ENCODE results near the gene ZFPL1. TPM values are rescaled to one million over a fixed set of nuclear protein-coding genes. Genes with fewer than 3 reads are reported as not detected.

Gene ZFPL1
- 45.9 and 70.3 TPM in 2 replicates for total RNA-seq

GRCh38 chr11:65083834-65084597 is at the start of gene ZFPL1, which contains the start of gene CDCA5:
ZFPL1 (plus strand) TSS chr11:65084222; CDS start chr11:65084699, 477 bp downstream.
CDCA5 (minus strand) TSS chr11:65084040; CDS start chr11:65083978, 62 bp downstream.

GRCh38 chr11:65040847-65041622 is 43.0 kb upstream of the ZFPL1 start, which contains the start of gene SAC3D1:
SAC3D1 (plus strand) TSS chr11:65041210; CDS start chr11:65041293, 83 bp downstream.

GRCh38 chr11:65058419-65059054 is 25.5 kb upstream of the ZFPL1 start, which contains the start of gene NAALADL1:
NAALADL1 (minus strand) TSS chr11:65058553; CDS start chr11:65058521, 32 bp downstream.

GRCh38 chr11:65095974-65096806 is 12.2 kb downstream of the ZFPL1 start, which contains the start of gene VPS51:
VPS51 (plus strand) TSS chr11:65096214; CDS start chr11:65096251, 37 bp downstream.

GRCh38 chr11:65111744-65112545 is 27.9 kb downstream of the ZFPL1 start, which contains the start of gene TM7SF2:
TM7SF2 (plus strand) TSS chr11:65111872; CDS start chr11:65112016, 144 bp downstream.

GRCh38 chr11:65117206-65118096 is 33.4 kb downstream of the ZFPL1 start, which contains the start of gene ZNHIT2:
ZNHIT2 (minus strand) TSS chr11:65117701; CDS start chr11:65117653, 48 bp downstream.

GRCh38 chr11:65121865-65122696 is 38.1 kb downstream of the ZFPL1 start, which contains the start of the genes FAU and MRPL49:
FAU (minus strand) TSS chr11:65122134; CDS start chr11:65121813, 321 bp downstream.
MRPL49 (plus strand) TSS chr11:65122321; CDS start chr11:65122347, 26 bp downstream.

GRCh38 chr11:65134240-65134951 is 50.4 kb downstream of the ZFPL1 start, which contains the start of gene SYVN1:
SYVN1 (minus strand) TSS chr11:65134519; CDS start chr11:65133601, 918 bp downstream.

Small RNAs within 50 kb of the gene (small RNA-seq; reads per million reads assigned to genes)
- 0.12 reads per million for gene SNX15

Other genes with a start within 250 kb of the ZFPL1 start
- gene CDC42BPG, start 239.6 kb upstream of the ZFPL1 start, total RNA-seq, result 31.0 and 37.3 TPM in 2 replicates
- gene EHD1, start 205.6 kb upstream of the ZFPL1 start, total RNA-seq, result 69.1 and 238 TPM in 2 replicates
- 18.8 and 28.5 TPM in 2 replicates for gene ATG2A, start 167.0 kb upstream of the ZFPL1 start, total RNA-seq
- gene PPP2R5B, start 159.5 kb upstream of the ZFPL1 start, total RNA-seq, result 10.2 and 16.7 TPM in 2 replicates
- not detected in 2 replicates for gene GPHA2, start 148.3 kb upstream of the ZFPL1 start, total RNA-seq
- gene MAJIN, start 112.1 kb upstream of the ZFPL1 start, total RNA-seq, result not detected in 2 replicates
- gene BATF2, start 87.3 kb upstream of the ZFPL1 start, total RNA-seq, result not detected in 2 replicates
- 89.9 and 96.4 TPM in 2 replicates for gene ARL2, start 70.1 kb upstream of the ZFPL1 start, total RNA-seq
- gene SNX15, start 56.8 kb upstream of the ZFPL1 start, total RNA-seq, result 14.1 and 21.4 TPM in 2 replicates
- gene SAC3D1, start 43.0 kb upstream of the ZFPL1 start, total RNA-seq, result 27.3 and 27.5 TPM in 2 replicates
- 14.3 and 27.5 TPM in 2 replicates for gene NAALADL1, start 25.7 kb upstream of the ZFPL1 start, total RNA-seq
- 3.6 and 4.3 TPM in 2 replicates for gene CDCA5, start 182 bp upstream of the ZFPL1 start, total RNA-seq
- gene VPS51, start 12.0 kb downstream of the ZFPL1 start, total RNA-seq, result 196 and 371 TPM in 2 replicates
- gene TM7SF2, start 27.6 kb downstream of the ZFPL1 start, total RNA-seq, result 18.5 and 26.9 TPM in 2 replicates
- gene ZNHIT2, start 33.5 kb downstream of the ZFPL1 start, total RNA-seq, result 12.6 and 14.5 TPM in 2 replicates
- gene FAU, start 37.9 kb downstream of the ZFPL1 start, total RNA-seq, result 163 and 287 TPM in 2 replicates
- gene MRPL49, start 38.1 kb downstream of the ZFPL1 start, total RNA-seq, result 35.7 and 78.1 TPM in 2 replicates
- gene SYVN1, start 50.3 kb downstream of the ZFPL1 start, total RNA-seq, result 20.0 and 53.9 TPM in 2 replicates
- not detected in 2 replicates for gene SPDYC, start 86.0 kb downstream of the ZFPL1 start, total RNA-seq
- gene CAPN1, start 97.7 kb downstream of the ZFPL1 start, total RNA-seq, result 197 and 486 TPM in 2 replicates
- 5.0 and 6.3 TPM in 2 replicates for gene POLA2, start 177.7 kb downstream of the ZFPL1 start, total RNA-seq
- 3.1 and 23.2 TPM in 2 replicates for gene CDC42EP2, start 230.6 kb downstream of the ZFPL1 start, total RNA-seq
- gene DPF2, start 249.6 kb downstream of the ZFPL1 start, total RNA-seq, result 44.5 and 64.8 TPM in 2 replicates

Measured in placental epithelial cell (primary cell).